ENCODE results near the gene NQO2. TPM values are rescaled to one million over a fixed set of nuclear protein-coding genes. Genes with fewer than 3 reads are reported as not detected.
A peak's percentile ranks its signal among the peaks of the same experiment; 100 is the strongest.
"Not testable (repeated sequence)": the region's sequence is repeated elsewhere in the genome, so short reads cannot be mapped to it uniquely, and the experiment has no call there.

The NQO2 gene
- total RNA-seq, 1 donor from 2014 or later = 34.8 TPM

DNA sequence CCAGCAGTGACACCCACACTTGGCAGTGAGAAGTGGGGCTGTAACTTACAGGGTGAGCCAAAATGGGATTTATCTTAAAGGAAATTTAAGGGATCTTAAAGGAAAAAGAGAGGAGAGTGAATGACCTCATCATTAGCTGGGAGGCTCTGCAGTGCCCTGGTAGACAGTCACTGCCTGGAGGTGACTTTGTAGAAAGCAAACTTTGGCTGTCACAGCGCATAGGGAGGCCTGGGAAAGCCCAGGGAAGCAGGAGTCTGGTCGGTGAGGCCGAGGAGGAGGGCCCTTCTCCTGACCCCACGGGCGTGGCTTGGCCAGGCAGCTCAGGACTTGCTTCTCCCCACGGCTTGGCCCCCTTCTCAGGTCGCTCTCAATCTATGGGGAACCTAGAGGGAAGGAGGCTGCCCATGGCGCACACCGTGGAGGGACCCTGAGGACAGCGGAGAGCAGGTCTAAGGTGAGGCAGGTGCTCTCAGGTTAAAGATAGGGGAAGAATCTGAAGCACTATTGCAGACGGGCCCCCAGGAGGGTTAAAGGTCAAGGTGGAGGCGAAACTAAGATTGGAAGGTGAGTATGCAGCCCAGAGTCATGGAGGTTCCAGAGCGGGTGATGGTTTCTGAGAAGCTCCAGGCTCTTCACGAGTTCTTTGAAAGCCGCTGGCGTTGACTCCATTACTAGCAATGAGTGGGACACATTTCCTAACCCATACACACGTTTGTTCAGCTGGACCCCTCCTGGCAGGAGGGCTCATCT lies 53.0 kb downstream of the NQO2 start:
- intact Hi-C loops (cut with micrococcal nuclease) = loop anchor here (1.0 kb wide), 3 partner anchors 11 to 53 kb away; partner anchors contain the start of gene NQO2
- no peaks in the 10 kb centered on the region for H3K36me3 Mint-ChIP-seq (ENCODE audit: low read depth)
- peak overlapping the region; percentile 56 for H3K27ac Mint-ChIP-seq
- peaks cover 25% of the 10 kb centered on the region for H3K27me3 Mint-ChIP-seq (ENCODE audit: insufficient read depth)
- no peak for DNase-seq (ENCODE audit: low spot score)
- H3K4me3 Mint-ChIP-seq = peak overlapping the region; percentile 60
- H3K4me1 Mint-ChIP-seq (ENCODE audit: low read depth) = peaks cover 30% of the 10 kb centered on the region
- H3K9me3 Mint-ChIP-seq = no peaks in the 10 kb centered on the region

DNA sequence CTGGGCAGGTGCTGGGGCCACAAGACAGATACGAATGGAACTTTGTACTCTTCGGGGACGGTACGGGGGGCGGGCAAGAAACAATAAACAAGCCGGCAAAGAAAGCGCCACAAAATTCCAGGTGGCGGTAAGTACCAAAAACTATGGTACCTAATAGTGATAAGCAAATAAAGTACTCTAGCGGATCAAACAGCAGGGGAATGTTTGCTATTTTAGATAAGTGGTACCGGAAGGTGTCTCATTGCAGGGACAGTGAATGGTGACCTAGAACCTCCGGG lies 53.5 kb downstream of the NQO2 start:
- DNase-seq (ENCODE audit: low spot score) = no peak
- Mint-ChIP-seq H3K4me3 (peak overlapping the region; percentile 60), H3K27me3 (ENCODE audit: insufficient read depth) (peaks cover 20% of the 10 kb centered on the region), H3K27ac (peak overlapping the region; percentile 56), H3K36me3 (ENCODE audit: low read depth) (no peaks in the 10 kb centered on the region), H3K4me1 (ENCODE audit: low read depth) (peaks cover 30% of the 10 kb centered on the region), H3K9me3 (no peaks in the 10 kb centered on the region)
- intact Hi-C loops (cut with micrococcal nuclease) = loop anchor here (1.0 kb wide), 3 partner anchors 10 to 54 kb away; partner anchors contain the start of gene NQO2

GRCh38 chr6:3054229-3055157 lies 54.8 kb downstream of the NQO2 start:
- H3K27ac Mint-ChIP-seq; H3K36me3 Mint-ChIP-seq (ENCODE audit: low read depth); intact Hi-C loops (cut with micrococcal nuclease); H3K27me3 Mint-ChIP-seq (ENCODE audit: insufficient read depth); DNase-seq (ENCODE audit: low spot score); H3K9me3 Mint-ChIP-seq: not testable (repeated sequence)
- Mint-ChIP-seq H3K4me1 (ENCODE audit: low read depth) (peaks cover 41% of the 10 kb centered on the region), H3K4me3 (peak overlapping the region; percentile 42)

DNA sequence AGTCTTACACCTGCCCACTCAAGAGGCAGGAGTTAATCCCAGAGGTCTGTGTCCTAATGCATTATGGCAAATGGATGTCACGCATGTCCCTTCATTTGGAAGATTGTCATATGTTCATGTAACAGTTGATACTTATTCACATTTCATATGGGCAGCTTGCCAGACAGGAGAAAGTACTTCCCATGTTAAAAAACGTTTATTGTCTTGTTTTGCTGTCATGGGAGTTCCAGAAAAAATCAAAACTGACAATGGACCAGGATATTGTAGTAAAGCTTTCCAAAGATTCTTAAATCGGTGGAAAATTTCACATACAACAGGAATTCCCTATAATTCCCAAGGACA lies 55.4 kb downstream of the NQO2 start:
- DNase-seq (ENCODE audit: low spot score); H3K36me3 Mint-ChIP-seq (ENCODE audit: low read depth); H3K27ac Mint-ChIP-seq; H3K9me3 Mint-ChIP-seq; H3K27me3 Mint-ChIP-seq (ENCODE audit: insufficient read depth); intact Hi-C loops (cut with micrococcal nuclease): not testable (repeated sequence)
- Mint-ChIP-seq H3K4me1 (ENCODE audit: low read depth) (peaks cover 45% of the 10 kb centered on the region), H3K4me3 (peak overlapping the region; percentile 42)

- Mint-ChIP-seq H3K27ac (no peak overlapping the region), H3K4me3 (no peak overlapping the region), H3K9me3 (no peaks in the 10 kb centered on the region), H3K4me1 (ENCODE audit: low read depth) (peaks cover 52% of the 10 kb centered on the region), H3K36me3 (ENCODE audit: low read depth) (no peaks in the 10 kb centered on the region), H3K27me3 (ENCODE audit: insufficient read depth) (peaks cover 7% of the 10 kb centered on the region)
- intact Hi-C loops (cut with micrococcal nuclease) = loop anchor here (1.0 kb wide), 1 partner anchor 266 kb away; no protein-coding TSS in a partner anchor
- DNase-seq (ENCODE audit: low spot score) = no peak
These were observed 57.5 kb downstream of the NQO2 start for GRCh38 chr6:3057063-3057770.

DNA sequence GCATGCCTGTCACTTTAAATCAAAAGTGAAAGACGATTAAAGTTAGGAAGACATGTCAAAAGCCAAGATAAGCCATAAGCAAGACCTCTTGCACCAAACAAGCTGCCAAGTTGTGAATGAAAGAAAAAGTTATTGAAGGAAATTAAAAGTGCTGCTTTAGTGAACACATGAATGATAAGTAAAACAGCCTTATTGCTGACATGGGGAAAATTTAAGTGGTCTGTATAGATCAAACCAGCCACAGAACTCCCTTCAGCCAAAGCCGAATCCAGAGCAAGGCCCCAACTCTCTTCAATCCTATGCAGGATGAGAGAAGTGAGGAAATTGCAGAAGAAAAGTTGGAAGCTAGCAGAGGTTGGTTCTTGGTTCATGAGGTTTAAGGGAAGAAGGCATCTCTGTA lies 59.3 kb downstream of the NQO2 start:
- intact Hi-C loops (cut with micrococcal nuclease) = no loop called here
- Mint-ChIP-seq H3K27me3 (ENCODE audit: insufficient read depth) (peaks cover 7% of the 10 kb centered on the region), H3K9me3 (no peaks in the 10 kb centered on the region), H3K36me3 (ENCODE audit: low read depth) (no peaks in the 10 kb centered on the region), H3K4me1 (ENCODE audit: low read depth) (peaks cover 41% of the 10 kb centered on the region), H3K4me3 (peak overlapping the region; percentile 0), H3K27ac (peak overlapping the region; percentile 2)
- DNase-seq (ENCODE audit: low spot score) = no peak

DNA sequence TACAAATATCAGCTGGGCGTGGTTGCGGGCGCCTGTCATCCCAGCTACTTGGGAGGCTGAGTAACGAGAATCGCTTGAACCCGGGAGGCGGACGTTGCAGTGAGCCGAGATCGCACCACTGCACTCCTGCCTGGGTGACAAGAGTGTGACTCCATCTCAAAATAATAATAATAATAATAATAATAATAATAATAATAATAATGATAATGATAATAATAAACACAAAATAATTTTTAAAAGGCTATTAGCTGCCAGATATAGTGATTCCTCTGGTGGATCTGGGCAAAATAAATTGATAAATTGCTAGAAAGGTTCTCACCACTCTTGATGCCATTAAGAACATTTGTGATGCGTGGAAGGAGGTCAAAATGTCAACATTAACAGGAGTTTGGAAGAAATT lies 60.4 kb downstream of the NQO2 start:
- not testable (repeated sequence) for H3K9me3 Mint-ChIP-seq; H3K36me3 Mint-ChIP-seq (ENCODE audit: low read depth); H3K4me3 Mint-ChIP-seq; DNase-seq (ENCODE audit: low spot score); H3K27me3 Mint-ChIP-seq (ENCODE audit: insufficient read depth); H3K27ac Mint-ChIP-seq
- peaks cover 41% of the 10 kb centered on the region for H3K4me1 Mint-ChIP-seq (ENCODE audit: low read depth)
- intact Hi-C loops (cut with micrococcal nuclease) = loop anchor here (10.0 kb wide), 1 partner anchor 1075 kb away; the partner anchor contains the start of gene ECI2

GRCh38 chr6:3061501-3061941 lies 61.8 kb downstream of the NQO2 start:
- Mint-ChIP-seq H3K4me1 (ENCODE audit: low read depth) (peaks cover 43% of the 10 kb centered on the region), H3K4me3 (no peak overlapping the region), H3K36me3 (ENCODE audit: low read depth) (peaks cover under 1% of the 10 kb centered on the region), H3K27ac (no peak overlapping the region), H3K27me3 (ENCODE audit: insufficient read depth) (no peaks in the 10 kb centered on the region), H3K9me3 (no peaks in the 10 kb centered on the region)
- intact Hi-C loops (cut with micrococcal nuclease) = loop anchor here (10.0 kb wide), 1 partner anchor 1073 kb away; the partner anchor contains the start of gene ECI2
- DNase-seq (ENCODE audit: low spot score) = no peak

GRCh38 chr6:3063340-3063732 lies 63.6 kb downstream of the NQO2 start:
- H3K36me3 Mint-ChIP-seq (ENCODE audit: low read depth); H3K27me3 Mint-ChIP-seq (ENCODE audit: insufficient read depth); DNase-seq (ENCODE audit: low spot score); H3K9me3 Mint-ChIP-seq: not testable (repeated sequence)
- H3K4me1 Mint-ChIP-seq (ENCODE audit: low read depth) = peaks cover 54% of the 10 kb centered on the region
- peak overlapping the region; percentile 71 for H3K27ac Mint-ChIP-seq
- peak overlapping the region; percentile 90 for H3K4me3 Mint-ChIP-seq
- intact Hi-C loops (cut with micrococcal nuclease) = loop anchor here (1.0 to 10.0 kb wide), 5 partner anchors 10 to 1071 kb away; partner anchors contain the start of genes BPHL and ECI2

DNA sequence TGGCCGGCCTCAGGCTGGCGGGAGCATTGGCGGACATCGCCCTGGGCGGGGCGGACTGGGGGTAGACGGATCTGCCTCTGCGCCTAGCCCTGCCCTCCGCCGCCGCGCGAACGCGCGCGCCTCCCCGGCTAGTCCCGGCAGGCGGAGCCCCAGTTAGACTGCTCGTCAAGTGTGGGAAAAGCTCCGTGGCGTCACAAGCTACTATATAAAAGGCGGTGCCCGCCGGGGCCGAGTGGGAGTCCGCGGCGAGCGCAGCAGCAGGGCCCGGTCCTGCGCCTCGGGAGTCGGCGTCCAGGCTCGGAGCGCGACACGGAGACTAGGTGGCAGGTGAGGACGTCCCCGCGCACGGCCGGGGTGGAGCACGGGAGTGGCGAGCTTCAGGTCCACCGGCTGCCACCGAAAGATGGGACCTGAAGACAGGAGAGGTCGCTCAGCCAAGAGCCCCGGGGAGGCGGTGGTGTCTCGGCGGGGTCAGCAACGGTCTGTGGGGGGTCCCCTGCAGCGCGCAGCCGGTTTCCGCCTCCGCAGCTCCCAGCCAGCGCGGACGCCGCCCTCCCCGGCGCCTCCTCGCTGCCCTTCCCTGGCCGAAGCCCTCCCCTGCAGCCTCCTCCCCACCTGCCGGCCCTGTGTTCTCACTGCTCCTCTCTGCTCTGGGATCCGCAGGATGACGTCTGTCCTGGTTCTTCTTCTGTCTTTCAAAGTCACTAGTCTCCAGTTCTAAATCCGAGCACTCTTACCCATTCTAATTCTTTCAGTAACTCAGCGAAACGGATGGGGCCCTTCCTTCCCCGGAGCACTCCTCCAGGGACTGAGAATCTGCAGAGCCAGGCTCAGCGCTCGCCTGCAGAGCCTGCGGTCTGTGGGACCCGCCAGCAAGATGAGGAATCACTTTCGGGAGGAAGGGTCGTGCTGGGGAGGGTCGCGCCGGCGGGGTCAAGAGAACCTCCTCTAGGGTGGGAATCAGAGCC lies 64.3 kb downstream of the NQO2 start:
- H3K27me3 Mint-ChIP-seq (ENCODE audit: insufficient read depth) = no peaks in the 10 kb centered on the region
- intact Hi-C loops (cut with micrococcal nuclease) = loop anchor here (1.0 to 10.0 kb wide), 5 partner anchors 11 to 1071 kb away; partner anchors contain the start of genes BPHL and ECI2
- peak overlapping the region; percentile 90 for H3K4me3 Mint-ChIP-seq
- peak overlapping the region; percentile 79 for H3K27ac Mint-ChIP-seq
- peak; percentile 93 for DNase-seq (ENCODE audit: low spot score)
- H3K9me3 Mint-ChIP-seq = no peaks in the 10 kb centered on the region
- H3K4me1 Mint-ChIP-seq (ENCODE audit: low read depth) = peaks cover 48% of the 10 kb centered on the region
- peaks cover 6% of the 10 kb centered on the region for H3K36me3 Mint-ChIP-seq (ENCODE audit: low read depth)

- no peaks in the 10 kb centered on the region for H3K27me3 Mint-ChIP-seq (ENCODE audit: insufficient read depth)
- peaks cover 14% of the 10 kb centered on the region for H3K36me3 Mint-ChIP-seq (ENCODE audit: low read depth)
- H3K9me3 Mint-ChIP-seq = no peaks in the 10 kb centered on the region
- peaks cover 58% of the 10 kb centered on the region for H3K4me1 Mint-ChIP-seq (ENCODE audit: low read depth)
- H3K27ac Mint-ChIP-seq = peak within 1 kb of the TSS; percentile 96
- intact Hi-C loops (cut with micrococcal nuclease) = loop anchor here (1.0 to 10.0 kb wide), 10 partner anchors 45 to 1066 kb away; partner anchors contain the start of genes BPHL, ECI2, NQO2 and PSMG4
- H3K4me3 Mint-ChIP-seq = peak within 1 kb of the TSS; percentile 93
- peak; percentile 96 for DNase-seq (ENCODE audit: low spot score)
These were observed 68.9 kb downstream of the NQO2 start, which contains the start of gene RIPK1 for GRCh38 chr6:3068329-3069214. Gene RIPK1, plus strand, starts transcription at chr6:3068494. Its CDS starts 8,330 bp downstream, at chr6:3076824.

All from activated T-helper 1 cell treated with anti-CD3 and anti-CD28 coated beads, Interleukin-12 subunit alpha, Interleukin-12 subunit beta, Interleukin-2, Interleukin-4 antibody, amounts not matched to agents 30 ng/mL and 10 ng/mL and 1 ng/mL, durations not matched to agents 14 hours and 24 hours and 36 hours (primary cell).